ENCODE results near the gene YARS1. TPM values are rescaled to one million over a fixed set of nuclear protein-coding genes. Genes with fewer than 3 reads are reported as not detected.

The YARS1 gene
- total and polyA plus RNA-seq, 3 experiments from 2014 or later, result 131 to 219 (median 205) TPM

- Mint-ChIP-seq H3K27me3 (no peaks in the 10 kb centered on the region), H3K4me1 (peaks cover 23 to 55% (median 36%) of the 10 kb centered on the region in 3 donors), H3K36me3 (peaks cover 21 to 84% (median 32%) of the 10 kb centered on the region in 3 donors), H3K27ac (peak overlapping the region in 4 of 8 donors; percentile 27 to 63 (median 42)), H3K4me3 (peak overlapping the region in 1 of 7 donors; percentile 44), H3K9me3 (no peaks in the 10 kb centered on the region)
- Histone ChIP-seq H3K36me3 (ENCODE audit: insufficient read depth, low read length) (peaks cover 33% of the 10 kb centered on the region), H3K27ac (ENCODE audit: low read depth, low read length) (no peak overlapping the region), H3K4me1 (ENCODE audit: insufficient read depth, low read length) (no peaks in the 10 kb centered on the region), H3K27me3 (ENCODE audit: insufficient read depth, low read length, poor library complexity, severe bottlenecking) (no peaks in the 10 kb centered on the region), H3K4me3 (ENCODE audit: low read length) (no peak overlapping the region), H3K9me3 (ENCODE audit: low read length) (no peaks in the 10 kb centered on the region)
- CTCF ChIA-PET, result interaction anchor here (1.2 to 1.8 kb wide), 2 partner anchors 23 to 56 kb away, joined by 3 to 7 read pairs; no protein-coding TSS in a partner anchor
- no peak for DNase-seq
- POLR2A ChIA-PET, result interaction anchor here (0.8 kb wide), 1 partner anchor 12 kb away, joined by 3 read pairs; no protein-coding TSS in a partner anchor
Measured at GRCh38 chr1:32830092-32830852, 13.1 kb upstream of the YARS1 start.

GRCh38 chr1:32828341-32828740, 11.2 kb upstream of the YARS1 start:
- no peaks in the 10 kb centered on the region for H3K9me3 Mint-ChIP-seq
- H3K27ac Mint-ChIP-seq, result no peak overlapping the region
- POLR2A ChIA-PET, result no interaction called here
- no peak overlapping the region for H3K4me3 Mint-ChIP-seq
- no peak overlapping the region for H3K4me3 ChIP-seq (ENCODE audit: low read length)
- no peaks in the 10 kb centered on the region for H3K9me3 ChIP-seq (ENCODE audit: low read length)
- no peak for DNase-seq
- no peaks in the 10 kb centered on the region for H3K27me3 ChIP-seq (ENCODE audit: insufficient read depth, low read length, poor library complexity, severe bottlenecking)
- no peak overlapping the region for H3K27ac ChIP-seq (ENCODE audit: low read depth, low read length)
- H3K4me1 ChIP-seq (ENCODE audit: insufficient read depth, low read length), result no peaks in the 10 kb centered on the region
- H3K36me3 Mint-ChIP-seq, result peaks cover 21 to 82% (median 30%) of the 10 kb centered on the region in 3 donors
- peaks cover 33% of the 10 kb centered on the region for H3K36me3 ChIP-seq (ENCODE audit: insufficient read depth, low read length)
- peaks cover 26 to 66% (median 47%) of the 10 kb centered on the region in 3 donors for H3K4me1 Mint-ChIP-seq
- CTCF ChIA-PET, result no interaction called here
- no peaks in the 10 kb centered on the region for H3K27me3 Mint-ChIP-seq

DNA sequence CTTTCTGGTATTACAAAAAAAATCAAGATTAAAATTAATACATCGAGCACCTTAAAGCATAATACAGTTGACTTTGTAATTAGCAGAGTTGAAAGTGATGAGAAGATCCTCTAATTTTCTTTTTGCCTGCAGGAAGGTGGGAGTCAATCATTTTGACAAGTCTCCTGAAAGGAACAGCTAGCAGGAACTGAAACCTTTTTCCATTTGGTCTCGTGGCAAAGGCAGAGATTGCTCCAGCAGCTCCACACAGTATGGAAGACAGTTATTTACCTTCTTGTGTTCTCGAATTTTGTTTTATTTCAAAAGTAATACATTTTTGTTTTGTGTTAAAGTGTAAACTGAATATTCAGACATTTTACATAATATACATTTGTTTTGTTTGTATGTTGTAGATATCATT, 8.0 kb upstream of the YARS1 start:
- Histone ChIP-seq H3K9me3 (ENCODE audit: low read length) (no peaks in the 10 kb centered on the region), H3K27me3 (ENCODE audit: insufficient read depth, low read length, poor library complexity, severe bottlenecking) (no peaks in the 10 kb centered on the region), H3K27ac (ENCODE audit: low read depth, low read length) (no peak overlapping the region), H3K36me3 (ENCODE audit: insufficient read depth, low read length) (peaks cover 28% of the 10 kb centered on the region), H3K4me3 (ENCODE audit: low read length) (no peak overlapping the region), H3K4me1 (ENCODE audit: insufficient read depth, low read length) (no peaks in the 10 kb centered on the region)
- Mint-ChIP-seq H3K36me3 (peaks cover 21 to 59% (median 24%) of the 10 kb centered on the region in 3 donors), H3K9me3 (no peaks in the 10 kb centered on the region), H3K4me3 (no peak overlapping the region), H3K4me1 (peaks cover 35 to 70% (median 69%) of the 10 kb centered on the region in 3 donors), H3K27ac (no peak overlapping the region), H3K27me3 (no peaks in the 10 kb centered on the region)
- ChIA-PET POLR2A (no interaction called here), CTCF (interaction anchor here (2.1 kb wide), 1 partner anchor 113 kb away, joined by 4 read pairs; no protein-coding TSS in a partner anchor)
- no peak for DNase-seq

DNA sequence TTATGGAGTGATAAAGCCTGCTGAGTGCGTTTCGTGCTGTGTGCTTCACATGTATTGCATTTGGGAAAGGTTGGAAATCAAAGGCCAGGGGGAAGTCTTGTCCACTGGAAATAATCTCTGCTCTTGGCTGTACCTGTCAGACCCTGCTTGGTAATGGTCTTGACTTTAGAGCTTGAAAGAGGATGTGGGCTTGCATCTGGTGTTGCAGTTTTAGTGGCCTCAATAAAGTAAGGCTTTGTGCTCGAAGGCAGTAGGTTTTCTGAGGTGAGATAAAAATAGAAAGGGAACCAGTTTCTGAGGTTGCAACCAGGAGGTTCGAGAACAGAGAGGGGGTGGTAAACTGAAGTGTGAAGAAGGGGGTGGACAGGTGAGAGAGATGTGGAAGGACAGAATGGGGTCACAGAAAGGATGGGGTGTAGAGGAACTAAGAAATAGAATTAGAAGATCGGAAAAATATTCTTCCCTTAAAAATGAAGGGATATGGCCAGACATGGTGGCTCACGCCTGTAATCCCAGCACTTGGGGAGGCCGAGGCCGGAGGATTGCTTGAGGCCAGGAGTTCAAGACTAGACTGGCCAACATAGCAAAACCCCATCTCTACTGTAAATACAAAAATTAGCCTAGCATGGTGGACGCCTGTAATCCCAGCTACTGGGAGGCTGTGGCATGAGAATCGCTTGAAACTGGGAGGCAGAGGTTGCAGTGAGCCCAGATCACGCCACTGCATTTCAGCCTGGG, 1.8 kb upstream of the YARS1 start:
- peak overlapping the region; percentile 66 to 98 (median 79) for H3K27ac Mint-ChIP-seq
- no peaks in the 10 kb centered on the region for H3K9me3 Mint-ChIP-seq
- ChIA-PET CTCF (no interaction called here), POLR2A (interaction anchor here (0.6 to 2.6 kb wide), 5 partner anchors 11 to 308 kb away, joined by 3 to 14 read pairs (median 4); partner anchors contain the start of genes RBBP4 and ZBTB8OS)
- no peaks in the 10 kb centered on the region for H3K36me3 ChIP-seq (ENCODE audit: insufficient read depth, low read length)
- peak in 3 of 5 donors; percentile 16 to 59 (median 51) for DNase-seq
- peaks cover 0 to 34% (median 1%) of the 10 kb centered on the region in 3 donors for H3K36me3 Mint-ChIP-seq
- H3K4me3 ChIP-seq (ENCODE audit: low read length), result peak overlapping the region; percentile 98
- H3K27ac ChIP-seq (ENCODE audit: low read depth, low read length), result peak overlapping the region; percentile 83
- H3K27me3 ChIP-seq (ENCODE audit: insufficient read depth, low read length, poor library complexity, severe bottlenecking), result no peaks in the 10 kb centered on the region
- peak overlapping the region; percentile 91 to 99 (median 97) for H3K4me3 Mint-ChIP-seq
- no peaks in the 10 kb centered on the region for H3K27me3 Mint-ChIP-seq
- peaks cover 38% of the 10 kb centered on the region for H3K4me1 ChIP-seq (ENCODE audit: insufficient read depth, low read length)
- peaks cover 59 to 76% (median 71%) of the 10 kb centered on the region in 3 donors for H3K4me1 Mint-ChIP-seq
- no peaks in the 10 kb centered on the region for H3K9me3 ChIP-seq (ENCODE audit: low read length)

DNA sequence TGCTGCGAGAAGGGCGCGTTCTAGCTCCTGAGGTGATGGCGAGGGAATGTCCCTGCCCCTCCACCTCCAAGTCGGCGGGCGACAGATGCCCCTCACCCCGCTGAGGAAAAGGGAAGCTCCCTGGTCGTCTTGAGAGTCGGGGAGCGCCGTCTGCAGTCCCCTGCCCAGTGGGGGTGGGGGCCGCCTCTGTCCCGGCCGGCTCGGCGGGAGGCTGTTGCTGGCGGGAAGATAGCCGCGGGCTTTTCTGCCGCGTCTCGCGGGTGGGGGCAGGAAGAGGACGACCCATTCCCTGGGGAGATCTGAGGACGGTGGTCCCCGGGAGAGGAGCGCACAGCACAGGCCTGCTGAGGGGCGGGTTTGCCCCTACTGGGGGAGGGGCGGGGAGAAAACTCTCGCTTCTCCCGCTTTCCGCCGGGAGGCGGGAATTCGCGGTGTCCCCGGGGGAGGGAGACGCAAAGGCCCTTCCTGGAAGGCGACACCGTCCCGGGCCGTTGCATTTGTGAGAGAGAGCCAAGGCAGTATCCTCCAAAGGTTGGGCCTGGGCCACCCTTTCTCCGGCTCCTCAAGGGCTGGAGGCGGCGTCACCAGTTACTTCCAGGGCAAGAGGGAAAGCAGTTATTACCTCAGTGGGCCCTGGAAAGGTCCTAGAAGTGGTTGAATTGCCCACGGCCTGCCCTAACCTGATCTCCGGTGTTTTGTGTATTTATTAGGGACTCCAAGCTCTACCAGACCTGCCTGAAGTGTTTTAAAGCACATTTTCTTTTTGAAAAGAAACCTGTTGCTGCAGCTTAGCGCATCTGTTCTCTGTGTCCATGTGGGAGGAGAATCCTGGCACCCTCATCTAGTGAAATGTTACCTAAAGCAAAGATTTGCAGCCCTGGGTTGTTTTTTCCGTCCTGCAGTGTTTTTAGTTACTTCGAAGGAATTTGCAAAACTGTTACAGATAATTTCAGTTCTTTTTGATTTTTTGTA, 943 bp upstream of the YARS1 start:
- peak; percentile 11 to 60 (median 24) for DNase-seq
- peaks cover 46% of the 10 kb centered on the region for H3K4me1 ChIP-seq (ENCODE audit: insufficient read depth, low read length)
- peak overlapping the region; percentile 98 for H3K4me3 ChIP-seq (ENCODE audit: low read length)
- POLR2A ChIA-PET, result interaction anchor here (0.9 to 2.6 kb wide), 6 partner anchors 12 to 363 kb away, joined by 3 to 14 read pairs (median 4); partner anchors contain the start of genes RBBP4 and ZBTB8OS
- Mint-ChIP-seq H3K27me3 (no peaks in the 10 kb centered on the region), H3K27ac (peak overlapping the region; percentile 73 to 98 (median 92)), H3K4me1 (peaks cover 63 to 76% (median 73%) of the 10 kb centered on the region in 3 donors), H3K9me3 (no peaks in the 10 kb centered on the region), H3K36me3 (peaks cover 0 to 39% (median 6%) of the 10 kb centered on the region in 3 donors), H3K4me3 (peak overlapping the region; percentile 91 to 99 (median 97))
- CTCF ChIA-PET, result interaction anchor here (1.6 kb wide), 1 partner anchor 45 kb away, joined by 5 read pairs; no protein-coding TSS in a partner anchor
- no peaks in the 10 kb centered on the region for H3K27me3 ChIP-seq (ENCODE audit: insufficient read depth, low read length, poor library complexity, severe bottlenecking)
- no peaks in the 10 kb centered on the region for H3K9me3 ChIP-seq (ENCODE audit: low read length)
- peak overlapping the region; percentile 83 for H3K27ac ChIP-seq (ENCODE audit: low read depth, low read length)
- H3K36me3 ChIP-seq (ENCODE audit: insufficient read depth, low read length), result no peaks in the 10 kb centered on the region

- Histone ChIP-seq H3K36me3 (ENCODE audit: insufficient read depth, low read length) (no peaks in the 10 kb centered on the region), H3K4me3 (ENCODE audit: low read length) (peak overlapping the region; percentile 98), H3K27me3 (ENCODE audit: insufficient read depth, low read length, poor library complexity, severe bottlenecking) (no peaks in the 10 kb centered on the region), H3K4me1 (ENCODE audit: insufficient read depth, low read length) (peaks cover 55% of the 10 kb centered on the region), H3K27ac (ENCODE audit: low read depth, low read length) (peak overlapping the region; percentile 93), H3K9me3 (ENCODE audit: low read length) (no peaks in the 10 kb centered on the region)
- Mint-ChIP-seq H3K36me3 (peaks cover 0 to 44% (median 6%) of the 10 kb centered on the region in 3 donors), H3K27me3 (no peaks in the 10 kb centered on the region), H3K9me3 (no peaks in the 10 kb centered on the region), H3K4me3 (peak overlapping the region; percentile 91 to 99 (median 97)), H3K4me1 (peaks cover 66 to 76% (median 75%) of the 10 kb centered on the region in 3 donors), H3K27ac (peak overlapping the region; percentile 73 to 98 (median 92))
- DNase-seq, result no peak
- CTCF ChIA-PET, result interaction anchor here (1.6 kb wide), 1 partner anchor 44 kb away, joined by 5 read pairs; no protein-coding TSS in a partner anchor
- POLR2A ChIA-PET, result interaction anchor here (1.5 to 2.6 kb wide), 2 partner anchors 18 to 166 kb away, joined by 5 to 14 read pairs; partner anchors contain the start of genes RBBP4 and ZBTB8OS
Measured at GRCh38 chr1:32816676-32817158, 441 bp downstream of the YARS1 start.

Data from CD8-positive, alpha-beta memory T cell (primary cell).